Activated naive CD8-positive, alpha-beta T cell treated with anti-CD3 and anti-CD28 coated beads, Interleukin-2, amount 50 U/mL, for 16 hours (primary cell): ENCODE measurements around the gene PRMT5.

Source experiments
- DNase-seq: peaks from one replicate; pipeline ENCODE4 v3.0.0-alpha.2; 2020; ENCODE audit warnings: low read depth, low spot score

PRMT5 gene

DNA sequence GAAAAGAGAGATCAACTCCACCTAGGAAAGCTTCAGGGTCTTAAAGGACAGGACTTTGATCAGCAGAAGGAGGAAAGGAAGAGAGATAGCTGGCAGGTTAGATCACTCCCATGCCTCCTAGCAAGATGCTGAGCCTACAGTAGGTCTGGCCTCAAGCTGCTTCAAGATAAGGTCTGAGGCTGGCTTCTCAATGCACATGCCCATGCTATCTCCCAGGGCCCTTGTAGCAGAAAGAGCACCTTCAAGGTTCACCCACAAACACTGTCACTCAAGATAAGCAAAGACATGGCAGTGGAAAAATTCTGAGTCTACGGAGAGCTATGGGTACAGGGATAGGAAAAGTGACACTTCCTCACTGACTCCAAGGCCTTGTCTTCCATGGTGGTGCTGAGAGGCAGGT lies 31.8 kb downstream of the PRMT5 start:
- no peak for DNase-seq

DNA sequence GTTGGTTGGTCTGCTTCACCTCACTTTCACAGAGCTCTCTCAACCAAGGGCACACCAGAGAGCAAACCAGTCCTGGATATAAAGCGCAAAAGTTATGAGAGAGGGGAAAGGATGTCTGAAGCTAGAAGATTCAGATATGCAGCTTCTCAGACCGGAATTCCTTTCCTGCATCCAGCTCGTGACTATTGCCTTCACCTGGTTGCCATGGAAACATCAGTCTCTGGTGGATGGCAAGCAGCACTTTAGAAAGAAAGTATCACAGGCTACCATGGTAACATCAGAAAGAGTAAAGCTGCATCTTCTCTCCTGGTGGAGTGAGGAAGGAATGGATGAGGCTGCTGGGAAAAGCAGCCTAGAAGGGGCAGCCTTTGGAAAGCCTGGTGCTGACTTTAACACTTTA lies 32.4 kb downstream of the PRMT5 start:
- DNase-seq: no peak

DNA sequence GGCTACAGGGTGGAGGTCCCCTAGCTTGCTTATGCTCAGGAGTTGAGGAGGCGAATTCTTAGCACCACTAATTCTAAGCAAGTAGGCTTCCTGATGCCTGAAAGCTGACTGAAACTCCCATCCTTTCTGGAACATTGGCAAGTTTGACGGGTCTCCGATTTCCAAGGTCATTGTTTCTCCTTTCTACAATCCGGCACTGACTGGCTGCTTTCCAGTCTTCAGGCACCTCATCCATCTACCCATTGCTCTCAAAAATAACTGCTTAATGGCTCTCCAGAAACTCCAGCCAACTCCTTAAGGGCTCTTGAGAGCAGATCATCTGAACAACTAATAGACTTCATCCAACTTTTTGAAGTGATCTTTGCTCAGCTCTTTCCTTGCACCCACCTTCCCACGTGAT lies 32.8 kb downstream of the PRMT5 start:
- DNase-seq: no peak

DNA sequence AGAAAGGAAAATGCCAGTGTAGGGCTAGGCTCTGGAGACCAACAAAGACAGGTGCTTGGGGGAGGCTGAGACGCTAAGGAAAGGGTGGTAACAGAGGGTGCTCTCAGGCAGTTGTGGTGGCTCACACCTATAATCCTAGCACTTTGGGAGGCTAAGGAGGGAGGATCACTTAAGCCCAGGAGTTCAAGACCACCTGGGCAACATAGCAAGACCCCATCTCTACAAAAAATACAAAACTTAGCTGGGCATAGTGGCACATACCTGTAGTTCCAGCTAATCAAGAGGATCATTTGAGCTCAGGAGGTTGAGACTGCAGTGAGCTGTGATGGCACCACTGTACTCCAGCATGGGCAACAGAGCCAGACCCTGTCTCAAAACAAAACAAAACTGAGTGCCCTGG lies 33.8 kb downstream of the PRMT5 start:
- DNase-seq: no peak

DNA sequence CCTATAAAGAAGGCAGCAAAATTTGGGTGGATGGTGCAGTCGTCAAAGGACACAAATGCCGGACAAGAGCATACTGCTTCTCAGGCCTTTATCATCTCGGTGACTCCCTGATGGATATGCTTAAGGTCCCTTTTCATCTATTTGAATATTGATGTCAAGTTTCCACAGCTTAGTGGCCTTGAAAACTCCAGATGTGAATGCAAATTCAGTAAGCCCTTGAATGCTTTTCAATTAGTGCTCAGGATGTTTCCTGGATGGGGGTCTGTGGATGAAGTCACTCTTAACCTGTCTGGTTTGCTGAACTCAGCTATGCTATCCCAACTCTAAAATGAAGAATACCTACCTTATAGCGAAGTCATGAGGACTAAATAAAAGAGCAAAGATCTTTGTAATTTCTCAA lies 35.5 kb downstream of the PRMT5 start:
- no peak for DNase-seq

DNA sequence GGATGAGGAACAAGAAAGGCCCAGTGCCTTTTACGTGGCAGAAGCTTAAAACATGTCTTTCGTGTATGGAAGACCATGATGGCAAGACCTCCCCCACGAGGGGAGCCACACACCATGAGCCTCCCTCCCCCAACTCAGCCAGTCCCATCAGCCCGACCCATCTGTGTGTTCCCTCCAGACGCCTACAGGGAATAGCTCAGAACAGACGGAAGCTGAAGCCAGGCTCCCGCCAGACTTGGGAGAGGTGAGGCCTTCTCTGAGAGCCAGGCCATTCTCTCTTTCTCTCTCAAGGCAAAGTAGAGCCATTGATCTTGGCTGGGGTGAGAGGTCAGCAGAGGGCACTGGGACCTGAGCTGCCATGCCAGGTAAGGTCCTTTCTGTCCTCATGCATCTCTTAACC lies 36.7 kb downstream of the PRMT5 start:
- DNase-seq: no peak

DNA sequence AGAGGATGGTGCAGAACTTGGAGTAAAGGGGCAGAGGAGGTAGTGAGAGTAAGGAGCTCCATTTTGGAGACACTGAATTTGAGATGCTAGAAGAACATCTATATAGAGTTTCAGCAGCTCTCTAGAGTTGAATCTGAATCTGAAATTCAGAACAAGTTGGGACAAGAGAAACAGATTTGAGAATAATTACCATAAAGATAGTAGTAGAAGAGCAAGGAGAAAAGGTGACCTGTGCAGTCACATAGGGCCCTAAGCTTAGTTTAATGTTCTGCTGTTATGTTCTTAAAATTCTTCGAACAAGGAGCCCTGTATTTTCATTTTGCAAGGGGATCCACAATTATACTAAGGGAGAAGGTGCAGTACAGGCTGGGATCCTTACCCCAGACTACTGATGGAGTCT lies 38.8 kb downstream of the PRMT5 start:
- DNase-seq: no peak

DNA sequence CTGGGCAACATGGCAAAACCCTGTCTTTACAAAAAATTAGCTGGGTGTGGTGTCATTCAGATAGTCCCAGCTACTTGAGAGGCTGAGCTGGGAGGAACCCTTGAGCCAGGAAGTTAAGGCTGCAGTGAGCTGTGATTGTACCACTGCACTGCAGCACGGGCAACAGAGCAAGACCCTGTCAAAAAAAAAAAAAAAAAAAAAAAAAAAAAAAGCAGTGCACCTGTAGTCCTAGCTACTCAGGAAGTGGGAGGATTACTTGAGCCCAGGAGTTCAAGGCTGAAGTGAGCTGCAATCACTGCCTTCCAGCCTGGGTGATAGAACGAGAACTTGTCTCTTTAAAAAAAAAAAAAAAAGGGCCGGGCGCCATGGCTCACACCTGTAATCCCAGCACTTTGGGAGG lies 40.5 kb downstream of the PRMT5 start:
- no peak for DNase-seq

DNA sequence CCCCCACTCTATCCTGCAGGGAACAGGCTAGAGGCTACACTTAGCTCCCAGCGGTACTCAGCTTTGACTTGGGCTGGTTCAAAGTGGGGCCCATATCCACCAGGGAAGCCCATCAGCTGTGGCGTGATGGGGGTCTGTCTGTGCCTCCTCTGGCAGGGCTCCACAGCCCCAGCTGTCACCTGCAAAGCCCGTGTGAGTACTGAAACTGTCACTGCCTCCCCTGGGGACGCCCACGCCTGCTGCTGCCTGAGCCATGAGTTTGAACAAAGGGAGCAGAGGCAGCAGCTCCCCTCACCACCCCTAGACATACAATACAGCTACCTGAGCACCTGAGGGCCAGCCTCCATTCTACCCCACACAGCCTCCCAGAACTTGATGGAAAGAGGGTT lies 41.2 kb downstream of the PRMT5 start:
- peak; percentile 30 for DNase-seq

DNA sequence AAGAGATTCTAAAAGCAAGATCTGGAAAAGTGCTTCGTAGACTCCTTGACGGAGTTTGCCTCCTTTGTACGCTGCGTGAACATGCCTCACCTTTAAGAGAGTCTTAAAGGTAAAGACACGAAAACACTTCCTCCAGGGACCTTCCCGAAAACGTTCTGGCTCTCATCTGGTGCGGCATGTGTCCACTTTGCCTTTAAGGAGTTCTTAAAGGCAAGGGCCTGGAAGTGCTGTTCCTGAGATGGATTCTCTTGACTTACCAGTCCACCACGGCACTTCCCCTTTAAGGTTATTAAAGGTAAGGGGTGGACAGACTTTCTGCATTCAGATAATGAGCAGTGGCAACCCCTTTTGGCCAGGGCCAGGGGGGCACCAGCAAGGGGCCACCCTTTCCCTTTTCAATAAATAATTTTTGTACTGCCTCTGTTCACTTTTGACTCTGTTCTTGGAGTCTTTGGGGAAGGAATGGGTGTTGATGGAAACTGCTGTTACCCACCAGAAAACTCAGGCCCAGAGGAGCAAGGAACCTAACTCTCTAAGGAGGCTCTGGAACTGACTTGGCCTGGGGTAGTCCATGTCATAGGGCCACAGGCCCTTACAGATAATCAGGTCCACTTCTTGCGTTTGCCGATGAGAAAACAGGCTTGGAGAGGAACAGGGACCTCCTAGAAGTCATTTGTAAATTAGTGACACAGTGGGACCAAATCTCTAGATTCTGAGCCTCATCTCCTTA lies 41.8 kb downstream of the PRMT5 start:
- no peak for DNase-seq

DNA sequence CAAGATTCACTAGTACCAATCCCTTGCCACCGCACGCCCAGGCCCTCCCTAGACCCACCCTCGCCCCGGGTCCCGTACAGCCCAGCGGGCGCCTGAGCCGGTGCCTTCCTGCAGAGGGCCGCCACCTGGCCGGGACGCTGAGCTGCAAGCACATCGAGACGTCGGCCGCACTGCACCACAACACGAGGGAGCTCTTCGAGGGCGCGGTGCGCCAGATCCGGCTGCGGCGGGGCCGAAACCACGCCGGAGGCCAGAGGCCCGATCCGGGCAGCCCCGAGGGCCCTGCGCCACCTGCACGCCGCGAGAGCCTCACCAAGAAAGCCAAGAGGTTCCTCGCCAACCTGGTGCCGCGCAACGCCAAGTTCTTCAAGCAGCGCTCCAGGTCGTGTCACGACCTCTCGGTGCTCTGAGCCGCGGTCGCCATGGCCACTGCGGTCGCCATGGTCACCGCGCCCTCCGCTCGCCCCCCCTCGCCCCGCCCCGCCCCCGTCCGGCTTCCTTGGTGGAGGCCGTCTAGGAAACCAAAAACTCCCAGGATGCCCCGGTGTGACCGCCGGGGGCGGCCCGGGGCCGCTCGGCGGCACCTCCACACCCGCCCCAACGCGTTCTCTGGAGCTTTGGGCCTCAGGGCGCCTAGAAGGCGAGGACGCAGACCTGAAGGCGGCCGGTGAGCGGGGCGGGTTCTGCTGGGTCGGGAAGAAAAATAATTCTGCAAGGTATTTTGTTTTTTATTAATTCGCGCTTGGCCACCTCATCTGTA lies 42.5 kb downstream of the PRMT5 start:
- peak; percentile 32 for DNase-seq

DNA sequence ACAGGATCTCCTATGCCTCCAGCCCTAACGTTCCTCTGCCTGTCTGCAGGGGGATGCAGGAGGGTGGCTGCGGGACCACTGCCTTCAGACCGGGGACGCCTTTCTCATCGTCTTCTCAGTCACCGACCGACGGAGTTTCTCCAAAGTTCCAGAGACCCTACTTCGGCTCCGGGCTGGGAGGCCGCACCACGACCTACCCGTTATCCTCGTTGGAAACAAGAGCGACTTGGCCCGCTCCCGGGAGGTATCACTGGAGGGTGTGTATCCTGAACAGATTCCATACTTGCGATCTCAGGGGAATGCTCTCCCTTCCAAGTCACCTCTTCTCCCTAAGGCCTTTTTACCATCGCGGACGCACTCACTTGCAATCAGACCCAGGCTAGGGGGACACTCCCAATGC lies 43.2 kb downstream of the PRMT5 start:
- DNase-seq: no peak

DNA sequence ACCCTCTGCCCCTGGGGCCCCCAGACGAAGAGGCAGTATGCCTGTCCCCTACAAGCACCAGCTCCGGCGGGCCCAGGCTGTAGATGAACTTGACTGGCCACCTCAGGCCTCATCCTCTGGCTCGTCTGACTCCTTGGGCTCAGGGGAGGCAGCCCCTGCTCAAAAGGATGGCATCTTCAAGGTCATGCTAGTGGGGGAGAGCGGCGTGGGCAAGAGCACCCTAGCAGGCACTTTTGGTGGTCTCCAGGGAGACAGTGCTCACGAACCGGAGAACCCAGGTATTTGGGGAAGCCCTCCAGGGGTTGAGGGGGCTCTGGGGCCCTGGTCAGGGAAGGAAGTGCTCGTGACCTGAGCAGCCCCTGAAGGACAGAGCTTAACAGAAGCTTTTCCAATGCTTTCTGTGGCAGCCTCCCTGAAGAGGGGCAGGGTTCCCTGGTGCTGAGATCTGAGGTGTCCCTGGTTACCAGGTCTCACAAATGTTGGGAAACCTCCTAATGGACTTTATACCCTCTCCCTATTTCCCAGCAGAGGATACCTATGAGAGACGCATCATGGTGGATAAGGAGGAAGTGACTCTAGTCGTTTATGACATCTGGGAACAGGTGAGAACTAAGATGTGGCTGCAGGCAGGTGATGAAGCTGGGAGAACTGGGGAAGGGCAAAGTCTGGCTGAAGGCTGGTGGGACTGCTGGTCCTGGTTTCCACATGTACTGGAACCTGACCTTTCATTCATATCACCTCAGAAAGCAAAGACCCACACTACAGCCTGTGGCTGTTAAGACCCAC lies 44.2 kb downstream of the PRMT5 start:
- DNase-seq: no peak

DNA sequence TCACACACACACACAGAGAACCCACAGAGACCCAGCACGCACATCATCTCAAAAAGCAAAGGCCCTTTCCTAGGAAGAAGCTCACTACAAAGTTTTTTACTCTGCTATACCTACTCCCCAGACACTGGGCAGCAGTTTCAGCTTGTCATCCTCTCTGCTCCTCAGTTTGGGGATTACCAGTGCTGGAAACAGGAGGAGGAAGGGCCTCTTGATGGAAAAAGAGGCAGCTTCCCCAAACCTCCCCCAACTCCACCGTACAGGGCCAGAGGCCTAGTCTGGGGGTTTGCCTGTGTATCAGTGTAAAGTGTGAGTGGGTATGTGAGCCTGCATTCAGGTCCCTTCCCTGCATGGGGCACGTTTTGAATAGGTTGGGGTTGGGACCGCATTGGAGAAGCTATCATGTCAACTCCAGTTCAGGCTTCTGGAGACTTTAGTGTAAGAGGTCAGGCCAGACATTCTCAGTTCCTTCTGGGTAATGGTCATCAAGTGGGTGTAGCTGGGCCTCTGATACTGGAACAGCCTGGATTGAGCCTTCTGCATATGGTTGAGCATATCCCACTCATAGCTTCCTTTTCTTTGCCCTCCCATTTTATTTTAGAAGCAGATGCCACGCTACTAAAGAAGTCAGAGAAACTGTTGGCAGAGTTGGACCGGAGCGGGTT lies 45.0 kb downstream of the PRMT5 start:
- no peak for DNase-seq

DNA sequence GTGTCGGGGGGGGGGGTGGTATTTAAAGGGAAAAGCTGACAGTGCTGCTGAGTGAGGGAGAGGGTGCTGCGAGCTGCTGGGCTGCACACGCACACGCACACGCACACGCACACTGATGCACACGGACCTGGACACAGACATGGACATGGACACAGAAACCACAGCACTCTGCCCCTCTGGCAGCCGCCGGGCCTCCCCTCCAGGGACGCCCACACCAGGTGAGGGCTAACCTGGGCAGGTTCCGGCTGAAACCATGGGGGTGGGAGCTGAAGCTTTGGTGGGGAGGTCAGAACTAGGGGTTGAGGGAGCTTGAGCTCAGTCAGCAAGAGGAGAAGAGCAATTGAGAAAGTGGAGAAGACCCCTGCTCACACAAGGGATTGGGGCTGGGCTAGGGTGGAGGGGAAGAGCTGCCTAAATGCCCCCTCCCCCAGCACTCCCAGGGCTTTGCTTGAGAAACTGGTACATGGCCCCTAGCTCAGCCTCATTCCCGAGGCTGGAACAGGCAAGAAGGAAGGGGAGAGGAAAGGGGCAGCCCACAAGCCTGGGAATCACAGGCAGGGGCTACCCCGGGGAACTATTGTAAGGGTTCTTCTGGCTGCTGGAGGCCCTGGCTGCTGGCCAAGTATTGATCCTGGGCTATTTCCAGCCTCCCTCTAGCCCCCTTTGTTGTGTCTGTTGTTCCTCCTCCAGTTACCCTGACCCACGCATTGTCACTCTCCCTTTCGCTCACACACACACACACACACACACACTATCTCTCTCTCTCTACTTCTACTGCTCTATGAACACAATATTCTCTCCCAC lies 45.8 kb downstream of the PRMT5 start, which contains the start of gene REM2:
TSS of gene REM2 (plus strand) at position 50 of the 804 bp plus-strand sequence. CDS start at position 116, 66 bp downstream.
- DNase-seq: no peak

DNA sequence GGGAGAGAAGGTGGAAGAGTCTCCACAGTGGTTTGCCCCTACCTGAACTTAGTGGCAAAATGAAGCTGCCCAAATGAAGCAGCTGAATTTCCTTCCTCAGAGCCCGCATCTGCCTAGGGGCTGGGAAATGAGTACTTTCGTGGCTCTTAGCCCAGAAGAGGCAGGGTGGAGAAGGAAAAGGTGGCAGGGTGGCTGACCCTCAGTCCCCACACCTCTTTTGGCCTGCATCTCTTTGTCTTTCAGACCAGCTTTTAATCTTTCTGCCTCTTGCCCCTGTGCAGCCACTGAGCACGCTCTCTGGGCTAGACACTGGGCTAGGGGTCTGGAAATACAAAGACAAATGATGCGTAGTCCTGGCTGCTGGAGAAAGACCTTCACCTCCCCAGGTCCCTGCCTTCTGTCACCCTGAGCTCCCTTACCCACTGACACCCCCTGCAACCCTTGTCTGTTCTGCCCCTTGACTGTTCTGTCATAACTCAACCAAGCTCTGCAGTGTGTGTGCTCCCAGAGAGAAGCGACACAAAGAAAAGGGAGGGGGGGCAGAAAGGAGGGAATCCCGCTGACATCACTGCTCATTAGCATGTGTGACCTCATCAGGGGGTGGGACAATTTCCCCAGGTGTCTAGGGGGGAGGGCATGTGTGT lies 46.5 kb downstream of the PRMT5 start:
- DNase-seq: no peak

DNA sequence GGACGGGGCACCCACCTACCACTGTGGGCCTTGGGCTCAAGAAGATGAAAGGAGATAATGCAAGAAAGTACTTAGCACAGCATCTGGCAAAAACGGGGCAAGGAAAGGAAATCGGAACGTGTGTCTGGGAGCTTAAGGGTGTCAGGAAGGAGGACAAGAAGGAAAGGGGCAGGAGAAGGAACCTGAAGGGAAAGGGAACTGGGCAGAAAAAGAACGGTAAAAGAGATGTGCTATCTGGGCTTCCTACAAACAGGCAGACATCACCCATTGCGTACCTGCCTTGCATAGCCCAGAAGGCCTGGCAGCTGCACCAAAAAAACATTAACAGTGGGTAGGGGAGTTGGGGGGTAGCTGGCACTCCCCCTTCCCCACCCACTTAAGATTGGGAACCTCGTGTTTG lies 47.1 kb downstream of the PRMT5 start:
- DNase-seq: no peak

DNA sequence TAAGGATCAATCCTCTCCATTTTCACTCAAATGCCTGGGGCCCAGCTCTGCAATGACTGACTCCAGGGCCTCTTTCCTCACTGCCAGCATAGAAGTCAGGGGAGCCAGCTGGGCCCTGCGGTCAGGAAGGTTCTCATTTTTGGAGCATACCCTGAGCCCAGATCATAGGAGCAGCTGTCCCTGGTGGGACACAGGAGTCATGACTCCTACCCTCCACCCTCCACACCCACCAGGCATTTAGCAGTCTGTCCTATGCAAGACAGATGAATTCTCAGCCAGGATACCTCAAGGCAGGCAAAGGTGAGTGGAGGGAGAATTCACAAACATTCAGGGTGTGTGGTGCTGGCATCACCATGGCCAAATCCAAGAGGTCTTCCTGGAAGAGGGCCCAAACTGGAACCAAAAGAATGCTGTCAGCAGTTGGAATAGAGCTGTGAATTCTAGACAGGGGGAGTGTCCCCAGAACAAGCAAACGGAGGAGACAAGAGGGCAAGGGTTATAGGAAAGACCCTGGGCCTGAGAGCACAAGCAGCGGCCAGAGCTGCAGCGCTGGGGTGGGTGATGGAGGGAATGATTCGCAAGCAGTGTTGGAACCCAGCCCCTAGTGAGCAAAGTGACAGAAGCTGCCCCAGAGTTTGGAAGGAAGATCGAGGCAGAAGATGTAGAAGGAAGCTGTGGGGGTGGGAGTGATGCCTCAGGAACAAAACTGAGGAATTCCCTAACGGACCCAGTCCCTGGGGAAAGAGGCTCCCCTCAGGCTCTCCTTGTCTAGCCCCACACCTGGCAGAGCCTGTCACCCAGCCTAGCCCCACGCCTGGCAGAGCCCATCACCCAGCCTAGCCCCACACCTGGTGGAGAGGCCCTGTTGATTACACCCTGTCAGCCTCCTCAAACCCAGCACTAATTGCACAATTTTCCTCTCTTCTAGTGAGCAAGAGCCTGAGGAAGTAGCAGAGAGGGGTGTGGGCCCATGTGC lies 50.6 kb downstream of the PRMT5 start:
- DNase-seq: no peak

DNA sequence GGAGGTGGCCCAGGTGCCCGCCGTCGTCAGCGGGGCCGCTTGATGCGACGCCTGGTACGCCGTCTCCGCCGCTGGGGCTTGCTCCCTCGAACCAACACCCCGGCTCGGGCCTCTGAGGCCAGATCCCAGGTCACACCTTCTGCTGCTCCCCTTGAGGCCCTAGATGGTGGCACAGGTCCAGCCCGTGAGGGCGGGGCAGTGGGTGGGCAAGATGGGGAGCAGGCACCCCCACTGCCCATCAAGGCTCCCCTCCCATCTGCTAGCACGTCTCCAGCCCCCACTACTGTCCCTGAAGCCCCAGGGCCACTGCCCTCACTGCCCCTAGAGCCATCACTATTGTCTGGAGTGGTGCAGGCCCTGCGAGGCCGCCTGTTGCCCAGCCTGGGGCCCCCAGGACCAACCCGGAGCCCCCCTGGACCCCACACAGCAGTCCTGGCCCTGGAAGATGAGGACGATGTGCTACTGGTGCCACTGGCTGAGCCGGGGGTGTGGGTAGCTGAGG lies 52.1 kb downstream of the PRMT5 start:
- DNase-seq: no peak
